Measurements from ENCODE around the gene ATP2B2. TPM values are rescaled to one million over a fixed set of nuclear protein-coding genes. Genes with fewer than 3 reads are reported as not detected.

ATP2B2 gene
- total and polyA plus RNA-seq, 9 of the 15 experiments (the other 6 are each of a cell fraction or from before 2014, with no cell fraction given), result 0.06 TPM; not detected in 8

DNA sequence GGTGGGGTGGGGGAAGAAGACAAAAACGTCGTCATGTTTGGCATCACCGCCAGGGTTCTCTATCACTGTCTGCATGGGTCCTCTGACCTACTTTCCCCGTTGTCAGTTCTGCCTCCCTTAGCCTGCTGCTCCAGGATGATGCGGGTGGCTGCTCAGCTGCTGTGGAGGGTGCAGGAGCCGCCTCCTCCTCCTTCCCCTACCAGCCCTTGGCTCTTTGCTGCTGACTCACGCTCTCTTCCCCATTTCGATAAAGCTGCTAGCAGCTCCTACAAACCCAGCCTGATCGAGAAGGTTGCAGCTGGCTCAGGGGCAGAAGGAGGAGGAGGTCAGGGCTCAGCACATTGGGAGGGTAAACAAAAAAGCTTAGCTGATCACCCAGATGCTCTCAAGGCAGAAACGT lies 135.0 kb downstream of the ATP2B2 start (continued):
- TF ChIP-seq GATA2 (CRISPR knock-in tag; IDR thresholded peaks at IDR 0.05) (no peak), NFE2L1 (tag; IDR thresholded peaks at IDR 0.05; ENCODE audit: borderline replicate concordance, low read depth) (peak; percentile 6; the same call in 1 of the 2 replicates), FOXJ3 (CRISPR knock-in tag; IDR thresholded peaks at IDR 0.05) (no peak), IFI16 (CRISPR knock-in tag; IDR thresholded peaks at IDR 0.05) (no peak), SP1 (CRISPR knock-in tag; IDR thresholded peaks at IDR 0.05) (no peak), MTF1 (CRISPR knock-in tag; IDR thresholded peaks at IDR 0.05; ENCODE audit: borderline replicate concordance) (no peak), CBFA2T2 (conservative IDR thresholded peaks at IDR 0.05) (peak; percentile 73), MYC (IDR thresholded peaks at IDR 0.05; ENCODE audit: low read depth, low read length) (no peak), MYC (CRISPR knock-in tag; IDR thresholded peaks at IDR 0.05; ENCODE audit: borderline replicate concordance, low read depth) (no peak), JUND (IDR thresholded peaks at IDR 0.05; ENCODE audit: borderline replicate concordance, low read depth, low read length) (peak; percentile 67), JUND (tag; IDR thresholded peaks at IDR 0.05; ENCODE audit: borderline replicate concordance, low read depth, low read length) (peak; percentile 63; the same call in 1 of the 3 replicates), IRF2 (CRISPR knock-in tag; IDR thresholded peaks at IDR 0.05) (no peak), WHSC1 (IDR thresholded peaks at IDR 0.05; ENCODE audit: low read length) (no peak), YBX1 (IDR thresholded peaks at IDR 0.05) (no peak), ZNF79 (CRISPR knock-in tag; IDR thresholded peaks at IDR 0.05; ENCODE audit: low read depth) (no peak), POLR2A (conservative IDR thresholded peaks at IDR 0.05) (no peak), SRF (CRISPR knock-in tag; IDR thresholded peaks at IDR 0.05) (no peak), ZNF57 (CRISPR knock-in tag; IDR thresholded peaks at IDR 0.05) (no peak)
- TF ChIP-seq, protein P1, sequence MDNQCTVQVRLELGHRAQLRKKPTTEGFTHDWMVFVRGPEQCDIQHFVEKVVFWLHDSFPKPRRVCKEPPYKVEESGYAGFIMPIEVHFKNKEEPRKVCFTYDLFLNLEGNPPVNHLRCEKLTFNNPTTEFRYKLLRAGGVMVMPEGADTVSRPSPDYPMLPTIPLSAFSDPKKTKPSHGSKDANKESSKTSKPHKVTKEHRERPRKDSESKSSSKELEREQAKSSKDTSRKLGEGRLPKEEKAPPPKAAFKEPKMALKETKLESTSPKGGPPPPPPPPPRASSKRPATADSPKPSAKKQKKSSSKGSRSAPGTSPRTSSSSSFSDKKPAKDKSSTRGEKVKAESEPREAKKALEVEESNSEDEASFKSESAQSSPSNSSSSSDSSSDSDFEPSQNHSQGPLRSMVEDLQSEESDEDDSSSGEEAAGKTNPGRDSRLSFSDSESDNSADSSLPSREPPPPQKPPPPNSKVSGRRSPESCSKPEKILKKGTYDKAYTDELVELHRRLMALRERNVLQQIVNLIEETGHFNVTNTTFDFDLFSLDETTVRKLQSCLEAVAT (IDR thresholded peaks at IDR 0.05), result no peak
- TF ChIP-seq, protein P2, sequence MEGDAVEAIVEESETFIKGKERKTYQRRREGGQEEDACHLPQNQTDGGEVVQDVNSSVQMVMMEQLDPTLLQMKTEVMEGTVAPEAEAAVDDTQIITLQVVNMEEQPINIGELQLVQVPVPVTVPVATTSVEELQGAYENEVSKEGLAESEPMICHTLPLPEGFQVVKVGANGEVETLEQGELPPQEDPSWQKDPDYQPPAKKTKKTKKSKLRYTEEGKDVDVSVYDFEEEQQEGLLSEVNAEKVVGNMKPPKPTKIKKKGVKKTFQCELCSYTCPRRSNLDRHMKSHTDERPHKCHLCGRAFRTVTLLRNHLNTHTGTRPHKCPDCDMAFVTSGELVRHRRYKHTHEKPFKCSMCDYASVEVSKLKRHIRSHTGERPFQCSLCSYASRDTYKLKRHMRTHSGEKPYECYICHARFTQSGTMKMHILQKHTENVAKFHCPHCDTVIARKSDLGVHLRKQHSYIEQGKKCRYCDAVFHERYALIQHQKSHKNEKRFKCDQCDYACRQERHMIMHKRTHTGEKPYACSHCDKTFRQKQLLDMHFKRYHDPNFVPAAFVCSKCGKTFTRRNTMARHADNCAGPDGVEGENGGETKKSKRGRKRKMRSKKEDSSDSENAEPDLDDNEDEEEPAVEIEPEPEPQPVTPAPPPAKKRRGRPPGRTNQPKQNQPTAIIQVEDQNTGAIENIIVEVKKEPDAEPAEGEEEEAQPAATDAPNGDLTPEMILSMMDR (IDR thresholded peaks at IDR 0.05 in 2 of 3, conservative IDR thresholded peaks at IDR 0.05 in 1 of 3; ENCODE audit: insufficient read depth in 2 of 3, low read depth in 1 of 3, low read length in 3 of 3), result peak in 1 of 3 experiments; percentile 3; a peak in 1 of 6 replicates
- TF ChIP-seq, protein P3, sequence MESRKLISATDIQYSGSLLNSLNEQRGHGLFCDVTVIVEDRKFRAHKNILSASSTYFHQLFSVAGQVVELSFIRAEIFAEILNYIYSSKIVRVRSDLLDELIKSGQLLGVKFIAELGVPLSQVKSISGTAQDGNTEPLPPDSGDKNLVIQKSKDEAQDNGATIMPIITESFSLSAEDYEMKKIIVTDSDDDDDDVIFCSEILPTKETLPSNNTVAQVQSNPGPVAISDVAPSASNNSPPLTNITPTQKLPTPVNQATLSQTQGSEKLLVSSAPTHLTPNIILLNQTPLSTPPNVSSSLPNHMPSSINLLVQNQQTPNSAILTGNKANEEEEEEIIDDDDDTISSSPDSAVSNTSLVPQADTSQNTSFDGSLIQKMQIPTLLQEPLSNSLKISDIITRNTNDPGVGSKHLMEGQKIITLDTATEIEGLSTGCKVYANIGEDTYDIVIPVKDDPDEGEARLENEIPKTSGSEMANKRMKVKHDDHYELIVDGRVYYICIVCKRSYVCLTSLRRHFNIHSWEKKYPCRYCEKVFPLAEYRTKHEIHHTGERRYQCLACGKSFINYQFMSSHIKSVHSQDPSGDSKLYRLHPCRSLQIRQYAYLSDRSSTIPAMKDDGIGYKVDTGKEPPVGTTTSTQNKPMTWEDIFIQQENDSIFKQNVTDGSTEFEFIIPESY (CRISPR knock-in tag; IDR thresholded peaks at IDR 0.05), result no peak
- TF ChIP-seq, protein P4, sequence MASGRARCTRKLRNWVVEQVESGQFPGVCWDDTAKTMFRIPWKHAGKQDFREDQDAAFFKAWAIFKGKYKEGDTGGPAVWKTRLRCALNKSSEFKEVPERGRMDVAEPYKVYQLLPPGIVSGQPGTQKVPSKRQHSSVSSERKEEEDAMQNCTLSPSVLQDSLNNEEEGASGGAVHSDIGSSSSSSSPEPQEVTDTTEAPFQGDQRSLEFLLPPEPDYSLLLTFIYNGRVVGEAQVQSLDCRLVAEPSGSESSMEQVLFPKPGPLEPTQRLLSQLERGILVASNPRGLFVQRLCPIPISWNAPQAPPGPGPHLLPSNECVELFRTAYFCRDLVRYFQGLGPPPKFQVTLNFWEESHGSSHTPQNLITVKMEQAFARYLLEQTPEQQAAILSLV (tag; IDR thresholded peaks at IDR 0.05), result no peak
